ENCODE measurements around the gene FAM110A. TPM values are rescaled to one million over a fixed set of nuclear protein-coding genes. Genes with fewer than 3 reads are reported as not detected.
"Not testable (repeated sequence)": the region's sequence is repeated elsewhere in the genome, so short reads cannot be mapped to it uniquely, and the experiment has no call there.

Gene FAM110A
- total and polyA plus RNA-seq, 7 donors, result 0.83 to 3.4 (median 2.4) TPM

- H3K27ac ChIP-seq, result no peak overlapping the region
- DNase-seq (peak in 1 of 2 donors; percentile 39), ATAC-seq (no peak)
- no peak overlapping the region for H3K4me3 ChIP-seq
- peaks cover 6% of the 10 kb centered on the region for H3K4me1 ChIP-seq
- no peaks in the 10 kb centered on the region for H3K36me3 ChIP-seq (ENCODE audit: insufficient read depth in 1 of 2, low read depth in 1 of 2)
- no peaks in the 10 kb centered on the region for H3K9me3 ChIP-seq
- peaks cover 0 to 4% (median 0%) of the 10 kb centered on the region in 3 donors for H3K27me3 ChIP-seq (ENCODE audit: insufficient read depth in 3 of 3, low read length in 2 of 3)
- no peak for TF ChIP-seq CTCF (IDR thresholded peaks at IDR 0.05)
- intact Hi-C loops (cut with DNase I), result no loop called here
- WGBS, 3 donors, result 70 to 74% (median 72%) methylated on average over 11 of the region's 11 CpGs
These were observed 12.7 kb downstream of the FAM110A start for GRCh38 chr20:845941-846893.

- no peaks in the 10 kb centered on the region for H3K9me3 ChIP-seq
- no peak for TF ChIP-seq CTCF (IDR thresholded peaks at IDR 0.05)
- H3K27ac ChIP-seq, result no peak overlapping the region
- DNase-seq, result peak in 1 of 2 donors; percentile 18
- peaks cover 6% of the 10 kb centered on the region for H3K4me1 ChIP-seq
- H3K27me3 ChIP-seq (ENCODE audit: insufficient read depth in 3 of 3, low read length in 2 of 3), result peaks cover 0 to 2% (median 0%) of the 10 kb centered on the region in 3 donors
- ATAC-seq, result no peak
- no peaks in the 10 kb centered on the region for H3K36me3 ChIP-seq (ENCODE audit: insufficient read depth in 1 of 2, low read depth in 1 of 2)
- intact Hi-C loops (cut with DNase I), result no loop called here
- H3K4me3 ChIP-seq, result no peak overlapping the region
- WGBS, 3 donors, result 75 to 85% (median 76%) methylated on average over 7 of the region's 7 CpGs
These were observed 13.4 kb downstream of the FAM110A start for GRCh38 chr20:846894-847278.

- no peak overlapping the region for H3K4me3 ChIP-seq
- H3K36me3 ChIP-seq (ENCODE audit: insufficient read depth in 1 of 2, low read depth in 1 of 2), result no peaks in the 10 kb centered on the region
- no peak for TF ChIP-seq CTCF (IDR thresholded peaks at IDR 0.05)
- H3K9me3 ChIP-seq, result no peaks in the 10 kb centered on the region
- DNase-seq (no peak), ATAC-seq (no peak)
- no peaks in the 10 kb centered on the region for H3K27me3 ChIP-seq (ENCODE audit: insufficient read depth in 3 of 3, low read length in 2 of 3)
- no peak overlapping the region for H3K27ac ChIP-seq
- intact Hi-C loops (cut with DNase I), result no loop called here
- 66 to 85% (median 83%) methylated on average over 3 to 5 of the region's 5 CpGs for WGBS, 3 donors
- peaks cover 6% of the 10 kb centered on the region for H3K4me1 ChIP-seq
These were observed 14.7 kb downstream of the FAM110A start for GRCh38 chr20:848193-848592.

GRCh38 chr20:848731-849130 lies 15.2 kb downstream of the FAM110A start:
- 78 to 86% (median 79%) methylated on average over 8 of the region's 8 CpGs for WGBS, 3 donors

GRCh38 chr20:853406-853996 lies 20.0 kb downstream of the FAM110A start:
- Histone ChIP-seq H3K27ac (no peak overlapping the region), H3K27me3 (ENCODE audit: insufficient read depth in 3 of 3, low read length in 2 of 3) (no peaks in the 10 kb centered on the region), H3K9me3 (no peaks in the 10 kb centered on the region), H3K4me1 (no peaks in the 10 kb centered on the region), H3K36me3 (ENCODE audit: insufficient read depth in 1 of 2, low read depth in 1 of 2) (no peaks in the 10 kb centered on the region), H3K4me3 (no peak overlapping the region)
- DNase-seq (no peak), ATAC-seq (no peak)
- TF ChIP-seq CTCF (IDR thresholded peaks at IDR 0.05), result no peak
- intact Hi-C loops (cut with DNase I), result no loop called here
- 91 to 92% (median 92%) methylated on average over 4 of the region's 4 CpGs for WGBS, 3 donors

More at GRCh38 chr20:848731-849130, 15.2 kb downstream of the FAM110A start:
- H3K4me3 ChIP-seq; H3K27ac ChIP-seq; H3K36me3 ChIP-seq (ENCODE audit: insufficient read depth in 1 of 2, low read depth in 1 of 2); H3K9me3 ChIP-seq; H3K27me3 ChIP-seq (ENCODE audit: insufficient read depth in 3 of 3, low read length in 2 of 3); ATAC-seq; H3K4me1 ChIP-seq; DNase-seq; intact Hi-C loops (cut with DNase I): not testable (repeated sequence)
